KMS-11 (cell line): Measurements from ENCODE around the gene FGF14.

Experiments used
- H2AFZ ChIP-seq: fragments of 200-600 bp; sonication (generic); 2 replicates; pipeline ENCODE4 v1.6.1; 2016; ENCODE audit warnings: antibody characterized with exemption, mixed run types, low read depth
- H3K27ac ChIP-seq: fragments of 200-600 bp; sonication (generic); 2 replicates; pipeline ENCODE4 v1.6.1; 2016; ENCODE audit warnings: mild to moderate bottlenecking, mixed run types
- H3K27me3 ChIP-seq: fragments of 200-600 bp; sonication (generic); 2 replicates; pipeline ENCODE4 v1.6.1; 2017; ENCODE audit warnings: mild to moderate bottlenecking, low read depth, mixed run types, moderate library complexity; ENCODE audit not compliant: insufficient read depth
- H3K36me3 ChIP-seq: fragments of 200-600 bp; sonication (generic); 2 replicates; pipeline ENCODE4 v1.6.1; 2017; ENCODE audit warnings: mild to moderate bottlenecking, mixed run types; ENCODE audit not compliant: insufficient read depth
- H3K4me1 ChIP-seq: fragments of 200-600 bp; sonication (generic); 2 replicates; pipeline ENCODE4 v1.6.1; 2016; ENCODE audit warnings: mild to moderate bottlenecking, low read depth, mixed run types; ENCODE audit not compliant: poor library complexity, severe bottlenecking
- H3K4me2 ChIP-seq: fragments of 200-600 bp; sonication (generic); 2 replicates; pipeline ENCODE4 v1.7.0; 2016; ENCODE audit warnings: mild to moderate bottlenecking, mixed run types
- H3K4me3 ChIP-seq: fragments of 200-600 bp; sonication (generic); IDR thresholded peaks from 2 replicates; pipeline ENCODE4 v1.6.1; 2017; ENCODE audit warnings: low read depth, low read length, mixed read lengths; ENCODE audit not compliant: insufficient read depth
- H3K79me2 ChIP-seq: fragments of 200-600 bp; sonication (generic); 2 replicates; pipeline ENCODE4 v1.6.1; 2016; ENCODE audit warnings: low read depth, mixed run types; ENCODE audit not compliant: insufficient read depth
- H3K9ac ChIP-seq: fragments of 200-600 bp; sonication (generic); 2 replicates; pipeline ENCODE4 v1.6.1; 2016; ENCODE audit warnings: mild to moderate bottlenecking, mixed run types
- H4K20me1 ChIP-seq: fragments of 200-600 bp; sonication (generic); 2 replicates; pipeline ENCODE4 v1.6.1; 2016; ENCODE audit warnings: mild to moderate bottlenecking, mixed run types; ENCODE audit not compliant: insufficient read depth
- CTCF ChIP-seq: fragments of 200-600 bp; sonication (generic); conservative IDR thresholded peaks from 2 replicates; pipeline ENCODE4 v1.6.1; 2017; ENCODE audit warnings: low read depth, mild to moderate bottlenecking, antibody characterized with exemption, low read length, moderate library complexity, mixed read lengths

Gene FGF14

GRCh38 chr13:102394158-102395053, 7.4 kb downstream of the FGF14 start:
- no peak overlapping the region for H3K4me3 ChIP-seq
- H3K79me2 ChIP-seq: no peaks in the 10 kb centered on the region
- no peak for TF ChIP-seq CTCF
- H3K4me1 ChIP-seq: peaks cover 5% of the 10 kb centered on the region
- peak overlapping the region; percentile 82 for H2AFZ ChIP-seq
- peak overlapping the region; percentile 68 for H3K27ac ChIP-seq
- no peaks in the 10 kb centered on the region for H3K36me3 ChIP-seq
- H3K27me3 ChIP-seq: no peaks in the 10 kb centered on the region
- peak overlapping the region; percentile 81 for H3K9ac ChIP-seq
- peak overlapping the region; percentile 88 for H3K4me2 ChIP-seq
- no peaks in the 10 kb centered on the region for H4K20me1 ChIP-seq

- H4K20me1 ChIP-seq: no peaks in the 10 kb centered on the region
- no peaks in the 10 kb centered on the region for H3K36me3 ChIP-seq
- no peak for TF ChIP-seq CTCF
- no peak overlapping the region for H3K4me3 ChIP-seq
- H3K9ac ChIP-seq: no peak overlapping the region
- H3K27me3 ChIP-seq: no peaks in the 10 kb centered on the region
- H2AFZ ChIP-seq: no peak overlapping the region
- H3K4me1 ChIP-seq: no peaks in the 10 kb centered on the region
- H3K4me2 ChIP-seq: no peak overlapping the region
- H3K79me2 ChIP-seq: no peaks in the 10 kb centered on the region
- no peak overlapping the region for H3K27ac ChIP-seq
These were observed 9.2 kb downstream of the FGF14 start for GRCh38 chr13:102392481-102393209.

GRCh38 chr13:102386461-102386860, 15.4 kb downstream of the FGF14 start:
- H3K4me1 ChIP-seq: no peaks in the 10 kb centered on the region
- no peak overlapping the region for H3K27ac ChIP-seq
- no peak overlapping the region for H2AFZ ChIP-seq
- no peak overlapping the region for H3K4me3 ChIP-seq
- no peaks in the 10 kb centered on the region for H3K27me3 ChIP-seq
- no peaks in the 10 kb centered on the region for H3K36me3 ChIP-seq
- no peaks in the 10 kb centered on the region for H4K20me1 ChIP-seq
- no peak for TF ChIP-seq CTCF
- H3K9ac ChIP-seq: no peak overlapping the region
- H3K4me2 ChIP-seq: no peak overlapping the region
- H3K79me2 ChIP-seq: no peaks in the 10 kb centered on the region

- Histone ChIP-seq H3K27ac (no peak overlapping the region), H4K20me1 (no peaks in the 10 kb centered on the region), H2AFZ (no peak overlapping the region), H3K4me3 (no peak overlapping the region), H3K36me3 (no peaks in the 10 kb centered on the region), H3K4me2 (no peak overlapping the region), H3K4me1 (no peaks in the 10 kb centered on the region), H3K9ac (no peak overlapping the region), H3K79me2 (no peaks in the 10 kb centered on the region), H3K27me3 (no peaks in the 10 kb centered on the region)
- no peak for TF ChIP-seq CTCF
These were observed 21.8 kb downstream of the FGF14 start for GRCh38 chr13:102380012-102380411.
